Caco-2 (cell line): Measurements from ENCODE around the gene VWA8. TPM values are rescaled to one million over a fixed set of nuclear protein-coding genes. Genes with fewer than 3 reads are reported as not detected.

Experiments used
- BruUV-seq: library from RNA; stranded (reverse); fragments of 400-500 nt; replicated peaks from 2 replicates; lab custom pipeline; 2021; lab: Mats Ljungman, UMichigan
- CTCF ChIA-PET: fragments of 300-600 bp; sonication (Branson Sonifier 250); formaldehyde crosslinking; loops from one replicate; lab custom pipeline; 2022; ENCODE audit warnings: antibody characterized with exemption; lab: Charles Lee
- POLR2A ChIA-PET: fragments of 300-600 bp; sonication (Branson Sonifier 250); formaldehyde crosslinking; loops from one replicate; lab custom pipeline; 2022; ENCODE audit warnings: antibody characterized with exemption; lab: Charles Lee
- DNase-seq, 2 experiments: peaks; one replicate each; pipeline versions ENCODE4 v3.0.0 to v3.0.0-alpha.2; 2020 to 2022
- H3K27me3 ChIP-seq: replicated peaks from 2 replicates; pipeline ENCODE4 v1.6.0; 2011; ENCODE audit warnings: low read length; ENCODE audit not compliant: control insufficient read depth, insufficient read depth
- H3K36me3 ChIP-seq: 2 replicates; pipeline ENCODE4 v1.5.1; 2011; ENCODE audit warnings: low read length; ENCODE audit not compliant: control insufficient read depth, insufficient read depth
- H3K4me1 ChIP-seq: fragments of 250-450 bp; sonication (Bioruptor Pico); 2 replicates; pipeline ENCODE4 v1.5.1; 2020; ENCODE audit warnings: mild to moderate bottlenecking
- H3K4me3 ChIP-seq: 2 replicates; pipeline ENCODE4 v1.5.1; 2011; ENCODE audit warnings: low read depth, mild to moderate bottlenecking, control low read depth, low read length
- H3K9me3 ChIP-seq: fragments of 250-450 bp; sonication (Bioruptor Pico); 2 replicates; pipeline ENCODE4 v1.5.1; 2020; ENCODE audit warnings: mild to moderate bottlenecking, moderate library complexity
- H3K27ac Mint-ChIP-seq: one replicate; pipeline ENCODE4 v1.8.0; 2022; ENCODE audit warnings: mixed read lengths; ENCODE audit not compliant: unreplicated experiment
- H3K27me3 Mint-ChIP-seq: one replicate; pipeline ENCODE4 v1.8.0; 2022; ENCODE audit warnings: mixed read lengths; ENCODE audit not compliant: insufficient read depth, unreplicated experiment
- H3K36me3 Mint-ChIP-seq: one replicate; pipeline ENCODE4 v1.8.0; 2022; ENCODE audit warnings: mild to moderate bottlenecking, mixed read lengths; ENCODE audit not compliant: insufficient read depth, unreplicated experiment
- H3K4me1 Mint-ChIP-seq: one replicate; pipeline ENCODE4 v1.8.0; 2022; ENCODE audit warnings: low read depth, mixed read lengths; ENCODE audit not compliant: unreplicated experiment
- H3K4me3 Mint-ChIP-seq: one replicate; pipeline ENCODE4 v1.8.0; 2022; ENCODE audit warnings: mild to moderate bottlenecking, moderate library complexity, mixed read lengths; ENCODE audit not compliant: unreplicated experiment
- H3K9me3 Mint-ChIP-seq: one replicate; pipeline ENCODE4 v1.8.0; 2022; ENCODE audit warnings: mixed read lengths; ENCODE audit not compliant: unreplicated experiment
- CTCF ChIP-seq, 2 experiments: fragments of 200-600 bp in 1 of 2; IDR thresholded peaks; 1 replicate in 1 of 2; 2 replicates in 1 of 2; pipeline versions ENCODE4 v1.5.1 to v1.8.0; 2011 to 2022; ENCODE audit warnings: antibody characterized with exemption in 1 of 2, control low read depth in 1 of 2, inconsistent platforms in 1 of 2, low read depth in 1 of 2, low read length in 1 of 2, mild to moderate bottlenecking in 1 of 2, moderate library complexity in 1 of 2; ENCODE audit not compliant: insufficient read depth in 1 of 2, severe bottlenecking in 1 of 2, unreplicated experiment in 1 of 2
- intact Hi-C: fragments of 100-400 bp; cut with micrococcal nuclease; formaldehyde crosslinking; loops from one replicate; pipeline ENCODE4 v1.10.0; 2022; ENCODE audit not compliant: unreplicated experiment
- total RNA-seq: library from RNA; stranded (reverse); gene quantifications from 2 replicates; pipeline ENCODE4 v1.2.3, GENCODE V29; 2022

VWA8 gene
- total RNA-seq, 1 experiment from 2014 or later = 20.7 TPM

GRCh38 chr13:41969072-41969471 is 8.2 kb upstream of the VWA8 start:
- no peaks in the 10 kb centered on the region for H3K36me3 ChIP-seq
- no peaks in the 10 kb centered on the region for H3K4me1 Mint-ChIP-seq

GRCh38 chr13:41966671-41967070 is 5.8 kb upstream of the VWA8 start:
- Mint-ChIP-seq H3K4me1 (no peaks in the 10 kb centered on the region), H3K9me3 (no peaks in the 10 kb centered on the region), H3K27me3 (peaks cover 3% of the 10 kb centered on the region), H3K4me3 (no peak overlapping the region), H3K36me3 (no peaks in the 10 kb centered on the region), H3K27ac (no peak overlapping the region)
- Histone ChIP-seq H3K4me1 (peaks cover 4% of the 10 kb centered on the region; the same call in 1 of the 2 replicates), H3K4me3 (no peak overlapping the region), H3K9me3 (no peaks in the 10 kb centered on the region), H3K27me3 (no peaks in the 10 kb centered on the region), H3K36me3 (no peaks in the 10 kb centered on the region)
- no peak for DNase-seq
- intact Hi-C loops = no loop called here
- ChIA-PET POLR2A (interaction anchor here (0.6 kb wide), 1 partner anchor 17 kb away, joined by 3 read pairs; no protein-coding TSS in a partner anchor), CTCF (no interaction called here)
- no peak for TF ChIP-seq CTCF (IDR thresholded peaks at IDR 0.05; ENCODE audit: insufficient read depth in 1 of 2, low read depth in 1 of 2, low read length in 1 of 2, severe bottlenecking in 1 of 2, unreplicated experiment in 1 of 2)
- BruUV-seq = no TSS peak

More at GRCh38 chr13:41969072-41969471, 8.2 kb upstream of the VWA8 start:
- Mint-ChIP-seq H3K4me3 (no peak overlapping the region), H3K36me3 (no peaks in the 10 kb centered on the region), H3K9me3 (no peaks in the 10 kb centered on the region), H3K27ac (no peak overlapping the region), H3K27me3 (peaks cover 3% of the 10 kb centered on the region)
- no peaks in the 10 kb centered on the region for H3K9me3 ChIP-seq
- POLR2A ChIA-PET = no interaction called here
- H3K4me1 ChIP-seq = 0 out of 2 replicates have a peak, but pooled peaks cover 4% of the 10 kb centered on the region
- intact Hi-C loops = no loop called here
- H3K27me3 ChIP-seq = no peaks in the 10 kb centered on the region
- BruUV-seq = no TSS peak
- no peak overlapping the region for H3K4me3 ChIP-seq
- no peak for TF ChIP-seq CTCF (IDR thresholded peaks at IDR 0.05; ENCODE audit: insufficient read depth in 1 of 2, low read depth in 1 of 2, low read length in 1 of 2, severe bottlenecking in 1 of 2, unreplicated experiment in 1 of 2)
- CTCF ChIA-PET = no interaction called here
- no peak for DNase-seq

GRCh38 chr13:41962994-41963393 is 2.1 kb upstream of the VWA8 start:
- H3K9me3 Mint-ChIP-seq = no peaks in the 10 kb centered on the region
- no peak overlapping the region for H3K27ac Mint-ChIP-seq
- BruUV-seq = no TSS peak
- H3K4me1 Mint-ChIP-seq = peaks cover 14% of the 10 kb centered on the region
- Histone ChIP-seq H3K9me3 (no peaks in the 10 kb centered on the region), H3K27me3 (no peaks in the 10 kb centered on the region), H3K4me1 (peaks cover 4% of the 10 kb centered on the region; the same call in 1 of the 2 replicates), H3K36me3 (no peaks in the 10 kb centered on the region), H3K4me3 (no peak overlapping the region)
- ChIA-PET CTCF (interaction anchor here (1.5 kb wide), 1 partner anchor 18 kb away, joined by 4 read pairs; no protein-coding TSS in a partner anchor), POLR2A (no interaction called here)
- intact Hi-C loops = loop anchor here (5.0 kb wide), 2 partner anchors 64 to 79 kb away; no protein-coding TSS in a partner anchor
- TF ChIP-seq CTCF (IDR thresholded peaks at IDR 0.05; ENCODE audit: insufficient read depth in 1 of 2, low read depth in 1 of 2, low read length in 1 of 2, severe bottlenecking in 1 of 2, unreplicated experiment in 1 of 2) = no peak
- no peak overlapping the region for H3K4me3 Mint-ChIP-seq
- no peaks in the 10 kb centered on the region for H3K36me3 Mint-ChIP-seq
- DNase-seq = no peak
- no peaks in the 10 kb centered on the region for H3K27me3 Mint-ChIP-seq
